GM19193 (cell line): Measurements from ENCODE around the gene ASB10.

Source experiments
- POLR2A ChIP-seq: IDR thresholded peaks from 4 replicates; pipeline ENCODE4 v1.6.1; 2011; ENCODE audit not compliant: insufficient read depth, insufficient read length; ENCODE audit errors: extremely low read depth

Gene ASB10

GRCh38 chr7:151167197-151167961 is 19.7 kb downstream of the ASB10 start, which contains the start of gene GBX1:
Gene GBX1 (minus strand): TSS chr7:151167694. CDS start chr7:151167548, 146 bp downstream.
- TF ChIP-seq POLR2A: no peak

- TF ChIP-seq POLR2A: no peak
Measured at GRCh38 chr7:151166629-151167196, 20.3 kb downstream of the ASB10 start.

DNA sequence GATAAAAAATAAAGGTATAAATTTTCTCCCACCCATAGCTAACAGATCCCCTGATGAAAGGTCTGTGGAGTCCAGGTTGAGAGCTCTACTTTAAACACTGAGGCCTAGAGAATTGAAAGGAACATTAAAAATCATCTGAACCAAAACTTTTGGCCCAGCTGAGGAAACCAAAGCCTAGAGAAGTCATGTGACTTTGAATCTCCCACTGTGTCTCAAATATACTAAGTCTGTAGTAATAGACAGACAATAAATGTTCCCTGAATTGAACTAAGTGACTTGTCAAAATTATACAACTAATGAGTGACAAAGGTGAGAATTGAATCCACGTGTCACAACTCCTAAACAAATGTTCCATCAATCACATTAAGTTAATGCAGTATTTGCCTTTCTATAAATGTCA is 25.3 kb downstream of the ASB10 start:
- no peak for TF ChIP-seq POLR2A

DNA sequence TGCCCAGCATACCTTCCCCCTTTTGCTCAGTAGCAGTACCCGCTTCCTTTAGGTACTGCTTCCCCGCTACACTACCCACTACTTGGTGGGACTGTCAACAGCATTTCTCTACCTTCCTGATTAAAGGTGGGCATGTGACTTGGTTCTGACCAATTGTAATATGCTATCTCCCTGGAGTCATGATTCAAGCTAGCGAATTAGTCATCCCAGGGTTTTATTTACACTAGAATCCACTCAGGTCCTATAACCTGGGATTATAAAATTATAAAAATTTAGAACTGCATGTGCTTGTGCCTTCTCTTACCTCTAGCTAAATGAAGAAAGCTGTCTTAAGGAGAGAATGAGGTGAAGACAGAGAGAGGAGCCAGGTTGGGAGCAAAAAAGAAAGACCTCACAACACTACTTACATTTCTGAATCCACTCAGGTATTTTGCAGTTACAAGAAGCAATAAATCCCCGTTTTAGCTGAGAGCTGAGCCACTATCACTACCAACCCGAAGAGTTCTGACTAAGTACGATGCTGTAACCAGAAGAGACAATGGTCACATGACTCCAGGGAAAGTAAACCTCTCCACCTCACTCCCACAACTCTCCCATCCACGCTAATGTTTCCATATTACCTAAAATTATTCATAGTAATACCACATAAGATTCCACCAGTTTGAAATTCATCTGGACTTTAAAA is 29.3 kb downstream of the ASB10 start:
- no peak for TF ChIP-seq POLR2A

DNA sequence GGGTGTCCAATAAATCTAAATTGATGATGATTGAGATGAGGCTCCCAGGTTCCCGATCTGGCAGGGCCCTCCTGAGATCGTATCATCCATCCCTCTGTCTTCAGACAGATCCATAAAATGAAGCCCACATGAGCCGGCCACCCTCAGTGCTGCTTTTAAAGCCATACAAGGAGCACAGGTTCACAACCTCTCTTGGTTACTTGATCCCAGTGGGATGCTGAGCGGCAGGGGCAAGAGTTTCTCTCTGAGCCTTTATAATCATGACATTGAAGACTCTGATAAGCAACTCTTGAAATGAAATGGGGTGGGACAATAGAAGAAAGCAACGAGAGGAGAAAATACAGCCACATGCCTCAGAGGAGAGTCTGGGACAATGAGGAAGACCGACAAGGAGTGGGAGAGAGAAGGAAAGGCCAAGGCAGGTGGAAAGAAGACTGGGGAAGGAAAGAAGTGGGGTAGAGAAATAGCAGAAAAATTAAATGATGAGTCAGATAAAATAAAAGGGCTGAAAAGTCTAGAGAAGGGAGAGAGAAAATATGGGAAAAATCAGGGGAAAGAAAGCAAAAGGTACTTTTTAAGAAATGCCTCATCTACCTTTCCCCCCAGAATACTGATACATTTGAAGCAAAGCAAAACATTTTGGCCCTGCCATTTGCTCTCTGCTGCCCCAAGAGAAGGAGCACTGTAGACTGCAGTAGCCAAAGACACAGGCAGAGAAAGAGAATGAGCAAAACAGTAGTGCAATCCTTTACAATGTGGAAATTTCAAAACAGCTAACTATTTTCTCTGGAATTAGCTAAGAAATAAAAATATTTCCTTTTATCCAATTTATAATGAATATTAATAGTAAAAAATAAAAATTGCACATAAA is 34.2 kb downstream of the ASB10 start:
- TF ChIP-seq POLR2A: no peak

GRCh38 chr7:151150388-151150787 is 36.7 kb downstream of the ASB10 start:
- TF ChIP-seq POLR2A: no peak

GRCh38 chr7:151148319-151149259 is 38.5 kb downstream of the ASB10 start:
- no peak for TF ChIP-seq POLR2A

DNA sequence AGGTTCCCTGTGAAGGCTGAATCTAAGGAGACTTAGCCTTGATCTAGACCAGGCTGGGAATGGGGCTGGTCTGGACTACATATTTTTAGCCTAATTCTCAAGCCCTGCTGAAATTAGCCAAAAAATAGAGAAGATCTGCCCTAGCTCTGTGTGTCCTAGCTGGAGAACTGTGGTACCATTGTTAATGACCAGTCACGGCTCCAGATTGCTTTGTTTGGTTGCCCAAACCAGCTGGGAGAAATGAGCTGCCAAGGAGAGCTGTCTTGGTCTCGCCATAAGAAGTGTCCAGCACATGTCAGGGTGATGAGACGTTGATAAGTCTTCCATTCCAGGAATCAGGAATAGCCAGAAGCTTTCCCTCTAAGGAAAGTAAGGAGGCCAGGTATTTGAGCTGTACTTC is 40.3 kb downstream of the ASB10 start:
- TF ChIP-seq POLR2A: no peak

DNA sequence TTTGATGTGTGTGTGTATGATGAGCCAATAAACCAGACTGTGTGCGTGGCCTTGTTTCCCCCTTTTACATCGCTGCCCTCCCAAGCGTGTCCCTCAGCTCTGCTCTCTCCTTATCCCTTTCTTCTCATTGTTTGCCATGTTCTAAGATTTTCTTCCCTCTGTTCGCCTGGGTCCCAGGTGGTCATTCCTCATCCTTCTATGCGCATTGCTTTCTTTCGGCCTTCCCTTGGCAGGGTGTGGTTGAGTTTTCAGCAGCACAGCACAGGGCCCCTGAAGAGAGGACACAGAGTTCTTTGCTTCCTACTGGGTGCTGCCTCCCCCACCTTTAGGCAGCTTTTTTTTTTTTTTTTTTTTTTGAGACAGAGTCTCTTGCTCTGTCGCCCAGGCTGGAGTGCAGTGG is 42.7 kb downstream of the ASB10 start:
- no peak for TF ChIP-seq POLR2A

GRCh38 chr7:151143261-151144015 is 43.6 kb downstream of the ASB10 start:
- no peak for TF ChIP-seq POLR2A

DNA sequence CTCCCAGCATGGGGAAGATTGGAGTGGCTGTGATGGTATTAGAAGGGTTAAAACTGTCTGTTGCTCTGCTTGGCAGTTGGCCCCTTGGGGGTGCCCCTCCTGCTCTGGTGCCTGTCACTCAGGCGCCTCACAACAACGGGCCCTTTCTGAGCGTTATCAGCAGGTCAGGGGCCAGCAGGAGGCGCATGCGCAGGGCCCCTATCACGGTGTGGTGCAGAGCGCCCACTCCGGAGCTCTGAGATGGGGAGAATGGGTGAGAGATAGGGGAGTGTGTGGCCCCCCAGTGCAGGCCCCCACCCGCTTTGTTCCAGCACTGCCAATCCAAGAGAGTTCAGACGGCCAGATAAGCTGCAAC is 44.4 kb downstream of the ASB10 start:
- TF ChIP-seq POLR2A: no peak

- no peak for TF ChIP-seq POLR2A
Measured at GRCh38 chr7:151141855-151142685, 45.0 kb downstream of the ASB10 start.
